ENCODE results near the gene CAPN11.

CAPN11 gene

GRCh38 chr6:44233567-44234100 lies 75.0 kb downstream of the CAPN11 start:
- peaks cover 15 to 30% of the 10 kb centered on the region in 2 donors for H3K4me1 ChIP-seq (ENCODE audit: control insufficient read depth in 1 of 2, insufficient read depth in 2 of 2, low read length in 2 of 2)
- no peak overlapping the region for H3K4me3 ChIP-seq (ENCODE audit: low read depth in 1 of 2, low read length in 2 of 2)
- no peaks in the 10 kb centered on the region for H3K27me3 ChIP-seq (ENCODE audit: control insufficient read depth in 1 of 2, insufficient read depth in 2 of 2, low read length in 2 of 2)
- no peak overlapping the region for H3K9ac ChIP-seq (ENCODE audit: low read depth in 1 of 2, low read length in 2 of 2)
- H3K27ac ChIP-seq (ENCODE audit: low read depth, low read length) = no peak overlapping the region
- no peaks in the 10 kb centered on the region for H3K9me3 ChIP-seq (ENCODE audit: control insufficient read depth in 1 of 2, low read length in 2 of 2)
- peaks cover 8% of the 10 kb centered on the region in 2 donors for H3K36me3 ChIP-seq (ENCODE audit: control insufficient read depth in 1 of 2, insufficient read depth in 2 of 2, low read length in 2 of 2)
